Islet of Langerhans (tissue), 1 donor: Measurements from ENCODE around the gene GUCA2B.

Source experiments
- FAIRE-seq: peaks from one replicate; lab custom pipeline; 2011; peaks lifted over from hg19 to GRCh38; lab: Jason Lieb, UNC

Gene GUCA2B

DNA sequence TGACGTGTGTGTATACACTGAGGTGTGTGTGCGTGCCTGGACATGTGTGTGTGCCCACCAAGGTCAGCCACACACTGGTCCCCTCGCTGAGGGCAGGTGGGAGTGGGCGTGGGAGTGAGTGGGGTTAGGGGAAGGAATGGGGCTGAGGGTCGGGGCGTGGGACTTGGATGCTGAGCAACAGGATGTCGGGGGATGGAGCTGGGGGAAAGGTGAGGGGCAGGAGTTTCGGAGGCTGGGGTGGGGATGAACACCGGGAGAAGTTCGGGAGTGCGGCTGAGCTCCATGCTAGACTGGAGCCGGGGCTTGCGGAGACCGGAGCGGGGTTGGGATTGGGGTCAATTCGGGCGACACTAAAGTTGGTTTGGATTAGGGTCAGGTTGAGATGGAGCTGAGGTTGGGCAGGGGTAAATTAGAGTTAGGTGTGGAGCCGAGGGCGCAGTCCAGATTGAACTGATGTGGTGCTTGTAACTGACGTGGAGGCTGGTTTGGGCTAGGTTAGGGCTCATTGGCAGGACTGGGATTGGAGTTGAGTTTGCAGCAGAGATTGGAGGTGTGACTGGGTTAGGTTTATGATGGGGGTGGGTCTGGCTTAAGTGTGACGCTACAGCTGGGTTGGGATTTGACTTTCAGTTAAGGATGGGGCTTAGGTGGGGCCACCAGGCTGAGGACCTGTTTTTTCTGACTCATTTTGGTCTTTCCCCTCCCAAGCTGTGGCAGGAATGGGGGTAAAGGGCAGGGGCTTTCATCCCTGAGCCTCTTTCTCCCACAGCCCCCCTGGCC lies 14.6 kb downstream of the GUCA2B start:
- FAIRE-seq = no peak

- FAIRE-seq = no peak
These were observed 15.1 kb downstream of the GUCA2B start for GRCh38 chr1:42168391-42168670.

- no peak for FAIRE-seq
These were observed 15.6 kb downstream of the GUCA2B start for GRCh38 chr1:42168763-42169162.

DNA sequence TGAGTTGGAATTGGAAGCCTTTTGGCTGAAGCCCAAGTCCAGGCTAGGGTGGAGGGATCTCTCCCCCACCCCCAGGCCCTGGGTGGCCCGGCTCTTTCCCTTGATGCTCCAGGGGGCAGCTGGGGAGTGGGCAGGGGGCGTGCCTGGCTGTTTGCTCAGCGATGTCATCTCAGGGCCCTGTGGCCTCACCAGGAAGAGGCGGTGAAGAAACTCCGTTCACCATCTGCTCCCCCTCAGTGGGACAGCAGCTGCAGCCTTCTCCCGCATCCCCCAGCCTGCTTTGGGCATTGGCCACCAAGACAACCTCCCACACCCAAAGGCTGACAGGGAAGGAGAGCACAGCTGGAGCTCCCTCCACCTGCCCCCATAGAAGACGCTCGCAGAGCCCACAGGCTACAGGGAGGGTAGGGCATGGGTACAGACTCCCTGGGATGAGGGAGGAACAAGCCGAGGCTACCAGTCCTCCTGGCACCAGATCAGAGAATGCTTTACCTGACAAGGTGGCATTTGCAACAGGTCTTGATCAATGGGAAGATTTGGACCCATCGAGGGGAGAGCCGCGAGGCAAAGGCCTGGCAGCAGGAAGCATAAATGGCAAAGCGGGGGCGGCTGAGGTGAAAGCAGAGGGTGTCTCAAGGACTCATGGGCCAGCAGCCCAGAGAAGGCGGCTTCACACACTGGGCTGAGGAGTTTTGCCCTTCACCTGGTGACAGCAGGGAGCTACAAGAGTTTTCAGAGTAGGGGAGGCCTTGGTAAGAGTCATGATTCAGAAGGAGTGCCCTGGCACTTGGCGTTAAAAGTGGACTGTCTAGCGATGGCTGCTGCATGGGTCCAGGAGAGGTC lies 17.8 kb downstream of the GUCA2B start:
- no peak for FAIRE-seq

- no peak for FAIRE-seq
These were observed 18.6 kb downstream of the GUCA2B start for GRCh38 chr1:42171679-42172266.

DNA sequence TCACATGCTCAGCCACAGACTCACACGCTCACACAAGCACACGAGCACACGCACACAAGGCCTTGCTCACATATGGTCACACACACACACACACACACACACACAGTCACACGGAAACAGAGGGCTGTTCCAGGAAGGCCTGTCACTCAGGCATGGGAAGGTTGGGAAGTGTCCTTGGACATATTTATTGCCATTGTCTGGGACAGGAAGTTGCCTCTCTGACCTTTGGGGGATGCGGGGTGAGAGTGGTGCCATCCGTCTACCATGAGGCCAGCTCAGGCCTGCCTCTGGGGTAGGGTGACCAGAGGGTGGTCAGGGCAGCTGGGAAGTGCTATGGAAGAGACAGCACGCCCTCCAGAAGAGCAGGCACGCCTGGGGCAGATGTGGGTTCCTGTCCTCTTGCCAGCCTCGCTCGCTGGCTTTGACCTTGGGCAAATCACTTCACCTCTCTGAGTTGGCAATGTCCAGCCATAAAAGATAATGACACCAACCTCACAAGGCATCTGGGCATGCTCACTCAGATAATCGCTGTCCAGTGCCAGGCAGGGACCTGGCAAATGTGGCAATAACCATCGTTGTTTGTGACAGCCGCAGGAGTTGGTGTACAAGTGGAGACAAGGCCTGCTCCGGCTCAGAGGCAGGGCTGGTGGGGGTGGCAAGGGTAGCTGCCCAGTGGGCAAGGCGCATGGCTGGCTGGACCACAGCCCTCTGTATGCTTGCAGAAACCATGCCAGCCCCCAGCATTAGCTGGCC lies 19.3 kb downstream of the GUCA2B start:
- no peak for FAIRE-seq

DNA sequence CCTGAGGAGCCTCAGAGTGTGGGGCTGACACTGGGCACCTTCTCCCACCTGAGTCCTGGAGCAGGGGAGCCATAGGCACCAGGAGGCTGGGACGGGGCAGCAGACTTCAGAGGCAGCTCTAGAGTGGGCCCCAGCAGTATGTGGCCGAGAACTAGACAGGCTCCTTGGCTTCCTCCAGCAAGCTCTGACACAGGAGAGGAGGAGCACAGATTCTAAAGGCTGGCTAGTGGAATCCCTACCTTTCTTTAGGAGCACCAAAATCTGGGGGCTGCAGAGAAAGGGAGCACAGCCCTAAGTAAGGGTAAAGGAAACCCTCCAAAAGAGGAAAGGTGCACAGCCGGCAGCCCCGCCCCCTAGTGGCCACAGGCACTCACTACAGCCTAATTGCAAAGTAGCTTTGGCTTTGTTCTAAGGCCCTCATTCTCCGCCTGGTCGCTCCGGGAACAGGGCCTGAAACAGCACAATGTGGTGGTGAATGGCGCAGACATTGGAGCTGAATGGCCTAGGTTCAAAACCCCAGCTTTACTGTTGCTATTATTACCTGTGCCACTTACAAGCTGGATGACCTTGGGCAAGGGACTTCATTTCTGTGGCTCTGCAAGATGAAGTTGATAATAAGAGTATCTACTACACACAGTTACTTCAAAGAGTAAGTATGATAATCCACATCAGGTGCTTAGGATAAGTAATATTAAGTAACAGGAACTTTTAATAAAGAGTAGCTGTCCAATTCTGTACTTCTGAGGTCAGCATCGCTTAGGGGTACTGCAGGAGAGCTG lies 20.1 kb downstream of the GUCA2B start:
- no peak for FAIRE-seq

- no peak for FAIRE-seq
These were observed 20.9 kb downstream of the GUCA2B start for GRCh38 chr1:42173961-42174735.

- FAIRE-seq = no peak
These were observed 22.3 kb downstream of the GUCA2B start for GRCh38 chr1:42175314-42176054.

GRCh38 chr1:42176902-42177519 lies 23.8 kb downstream of the GUCA2B start:
- no peak for FAIRE-seq

DNA sequence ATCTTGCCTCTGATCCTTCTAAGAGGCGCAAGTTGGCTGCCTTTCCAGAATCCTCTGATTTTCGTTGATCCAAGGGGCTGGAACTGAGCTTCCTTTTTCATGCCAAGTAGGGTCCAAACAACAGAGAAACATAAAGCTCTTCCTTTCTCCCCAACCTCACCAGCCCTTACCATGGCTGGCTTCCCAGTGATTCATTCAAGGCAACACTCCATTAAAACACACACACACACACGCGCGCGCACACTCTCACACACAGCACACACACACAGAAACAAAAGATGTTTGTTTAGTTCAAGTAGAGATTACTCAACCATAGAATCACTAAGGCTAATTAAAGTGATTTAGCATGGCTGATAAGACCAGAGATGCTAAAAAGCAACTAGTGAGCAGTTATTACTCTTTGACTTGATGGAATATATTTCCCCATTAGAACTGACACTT lies 24.4 kb downstream of the GUCA2B start:
- FAIRE-seq = no peak

DNA sequence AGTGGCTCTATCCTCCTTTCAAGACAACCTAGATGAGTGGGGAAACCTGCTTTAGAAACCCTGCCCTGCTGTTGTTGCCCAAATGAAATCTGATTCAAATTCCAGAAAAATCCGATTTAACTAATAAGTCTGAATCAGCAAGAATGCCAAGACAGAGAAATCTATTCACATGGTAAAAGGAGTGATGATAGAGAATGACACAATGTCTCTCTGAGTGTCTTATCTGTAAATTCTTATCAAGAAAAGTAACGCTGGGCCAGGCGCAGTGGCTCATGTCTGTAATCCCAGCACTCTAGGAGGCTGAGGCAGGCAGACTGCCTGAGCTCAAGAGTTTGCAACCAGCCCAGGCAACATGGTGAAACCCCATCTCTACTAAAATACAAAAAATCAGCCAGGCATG lies 25.0 kb downstream of the GUCA2B start:
- no peak for FAIRE-seq

DNA sequence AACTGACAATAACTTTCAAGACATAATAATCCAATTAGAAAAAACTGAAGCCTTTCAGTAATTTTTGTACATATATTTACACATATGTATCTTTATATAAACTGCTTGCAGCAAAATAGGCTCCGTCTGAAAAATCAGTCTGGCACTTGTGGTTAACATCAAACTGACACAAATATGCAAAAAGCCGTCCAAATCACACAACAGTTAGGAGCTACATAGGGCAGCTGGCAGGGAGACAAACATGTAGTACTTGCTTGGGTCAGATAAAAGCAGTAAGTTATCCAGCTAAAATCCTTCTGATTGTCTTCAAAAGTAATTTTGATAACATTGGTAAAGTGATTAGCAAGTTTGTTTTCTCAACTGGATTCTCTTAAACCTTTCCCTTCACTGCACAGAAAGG lies 26.1 kb downstream of the GUCA2B start:
- no peak for FAIRE-seq

- FAIRE-seq = no peak
These were observed 26.7 kb downstream of the GUCA2B start for GRCh38 chr1:42179900-42180329.

DNA sequence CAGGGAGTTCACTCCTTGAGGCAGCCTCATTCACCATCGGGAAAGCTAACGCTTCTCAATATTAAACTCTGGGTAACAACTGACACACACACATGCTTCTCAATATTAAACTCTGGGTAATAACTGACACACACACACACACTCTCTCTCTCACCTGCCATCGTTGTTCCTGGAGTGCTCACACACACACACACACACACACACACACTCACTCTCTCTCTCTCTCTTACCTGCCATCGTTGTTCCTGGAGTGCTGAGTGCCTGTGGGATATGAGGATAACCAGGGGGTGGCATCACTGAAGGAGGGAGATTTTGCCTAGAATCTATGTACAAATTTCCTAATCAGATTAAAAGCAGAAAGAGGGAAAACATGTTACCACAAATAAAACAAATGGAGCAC lies 28.5 kb downstream of the GUCA2B start:
- FAIRE-seq = no peak

- no peak for FAIRE-seq
These were observed 30.2 kb downstream of the GUCA2B start for GRCh38 chr1:42183210-42183956.

- FAIRE-seq = no peak
These were observed 30.7 kb downstream of the GUCA2B start for GRCh38 chr1:42183957-42184268.

DNA sequence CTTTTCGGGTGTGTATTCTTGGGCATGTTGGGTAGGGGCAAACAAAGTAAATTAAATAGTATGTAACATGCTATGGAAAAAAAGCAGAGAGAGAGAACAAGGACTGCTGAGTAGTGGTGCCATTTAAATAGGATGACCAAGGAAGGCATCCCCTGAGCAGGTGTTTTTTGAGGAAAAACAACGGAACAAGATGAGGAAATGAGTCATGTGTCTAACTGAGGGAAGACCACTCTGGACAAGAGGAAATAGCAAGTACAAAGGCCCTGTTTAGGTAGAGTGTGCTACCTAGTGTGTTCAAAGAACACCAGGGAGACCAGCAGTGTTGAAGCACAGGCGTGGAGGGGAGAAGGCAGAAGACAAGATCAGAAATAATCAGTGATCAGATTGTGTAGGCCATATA lies 31.4 kb downstream of the GUCA2B start:
- no peak for FAIRE-seq

GRCh38 chr1:42186152-42186551 lies 32.9 kb downstream of the GUCA2B start:
- FAIRE-seq = no peak
